Psoas muscle (tissue), 8 donors: ENCODE results near the gene ZNF80. TPM values are rescaled to one million over a fixed set of nuclear protein-coding genes. Genes with fewer than 3 reads are reported as not detected.

ENCODE experiments used
- ATAC-seq, 4 donors: fragments of 200-7000 bp; cut with Tn5 transposase; one replicate each; pipeline ENCODE4 v1.9.1; 2020; ENCODE audit warnings: moderate library complexity in 3 of 4, mild to moderate bottlenecking in 2 of 4
- DNase-seq, 2 donors: peaks; one replicate each; pipeline ENCODE4 v3.0.0-alpha.2; 2020
- H3K27ac ChIP-seq: fragments of 200-600 bp; one replicate; pipeline ENCODE4 v1.8.0; 2022
- H3K27me3 ChIP-seq, 3 donors: fragments of 200-600 bp in 1 of 3; one replicate each; pipeline versions ENCODE4 v1.6.1 to v1.8.0; 2013 to 2022; ENCODE audit warnings: low read length in 2 of 3, mild to moderate bottlenecking in 2 of 3, moderate library complexity in 1 of 3; ENCODE audit not compliant: insufficient read depth in 3 of 3
- H3K36me3 ChIP-seq, 2 donors: fragments of 200-600 bp in 1 of 2; one replicate each; pipeline versions ENCODE4 v1.6.1 to v1.8.0; 2013 to 2022; ENCODE audit warnings: low read depth in 1 of 2, mild to moderate bottlenecking in 1 of 2, moderate library complexity in 1 of 2; ENCODE audit not compliant: insufficient read depth in 1 of 2
- H3K4me1 ChIP-seq: fragments of 200-600 bp; one replicate; pipeline ENCODE4 v1.8.0; 2022
- H3K4me3 ChIP-seq: fragments of 200-600 bp; one replicate; pipeline ENCODE4 v1.8.0; 2022; ENCODE audit warnings: mild to moderate bottlenecking
- H3K9me3 ChIP-seq: fragments of 200-600 bp; one replicate; pipeline ENCODE4 v1.8.0; 2022
- WGBS, 3 donors: extraction: QIAGEN DNeasy Blood & Tissue Kit; methylation state at CpG; one replicate each; pipeline versions ENCODE4 v1.1.6 to v1.1.7; 2013; 5-methylcytosine and 5-hydroxymethylcytosine counted together
- intact Hi-C, 2 donors: fragments of 100-400 bp; cut with DNase I; formaldehyde crosslinking; loops; one replicate each; pipeline versions ENCODE4 v1.11.0 to v1.14.2; 2022
- polyA plus RNA-seq, 3 donors: library from polyadenylated mRNA; stranded (reverse); fragments of 200-250 nt; gene quantifications; one replicate each; pipeline ENCODE4 v1.2.3, GENCODE V29; 2013
- total RNA-seq, 4 donors: library from RNA; stranded (reverse); fragmentation: NEBNext Ultra II Directional in 2 of 4; extraction: Animal tissue kit (Norgen Biotek cat#: 25700) in 2 of 4; gene quantifications; one replicate each; pipeline versions ENCODE4 v1.2.1 to v1.2.4, GENCODE V29; 2021 to 2023
- TF ChIP-seq, protein P1 (sequence below): fragments of 200-600 bp; IDR thresholded peaks from one replicate; pipeline ENCODE4 v1.8.0; 2022; ENCODE audit warnings: antibody characterized with exemption
- donor health status: healthy with polysubstance abuse.
- donor health status: DM: no; HTN: no; CAD: no; lungs with moderate emphysema.
- donor health status: Bipolar disorder and iron deficiency.
- donor health status: healthy.
- donor health status: DM: yes; HTN: yes; CAD: no.
- donor health status: DM: no; HTN: no; CAD: no.
- donor health status: DM: no; HTN: no; CAD: no.
- donor health status: DM: yes; HTN: yes; CAD: no.

ZNF80 gene
- total and polyA plus RNA-seq, 7 donors = not detected

DNA sequence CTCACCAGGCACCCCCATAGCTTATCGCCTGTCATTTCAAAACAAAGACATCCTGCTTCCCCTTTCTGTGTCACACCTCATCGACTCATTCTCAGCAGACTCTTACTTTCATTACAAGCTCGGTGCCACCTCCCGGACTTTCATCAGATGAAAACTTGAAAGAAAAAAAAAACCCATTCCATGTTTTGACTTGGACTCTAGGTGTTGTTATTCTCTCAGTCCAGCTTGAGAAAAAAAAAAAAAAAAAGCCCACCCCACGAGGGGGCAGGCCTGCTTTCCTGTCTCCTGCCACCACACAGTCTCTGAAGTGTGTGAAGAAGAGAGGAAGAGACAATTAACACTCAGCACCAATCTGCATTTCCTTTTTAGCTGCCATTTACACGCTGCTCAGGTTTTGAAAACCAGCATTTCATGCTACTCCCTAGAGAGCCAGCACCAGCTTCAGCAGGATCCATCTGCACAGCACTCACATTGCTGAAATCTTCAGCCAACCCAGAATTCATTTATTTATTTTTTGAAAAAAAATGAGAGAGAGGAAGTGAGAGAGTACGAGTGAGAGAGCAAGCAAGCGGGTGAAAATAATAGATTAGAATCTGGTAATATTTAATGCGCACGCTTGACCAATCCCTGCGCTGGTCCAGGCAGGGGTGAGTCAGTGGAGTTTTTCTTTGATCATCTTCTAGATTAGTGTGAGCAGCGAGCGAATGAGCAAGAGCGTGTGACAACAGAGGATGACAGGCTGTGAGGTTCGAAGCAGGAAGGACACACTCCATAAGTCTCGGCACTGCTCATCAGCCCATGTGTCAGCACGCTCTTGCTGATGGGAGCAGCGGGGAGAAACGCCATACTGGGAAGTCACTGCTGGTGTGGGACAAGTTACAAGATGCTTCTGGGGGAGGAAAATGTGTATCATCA, 23.5 kb downstream of the ZNF80 start:
- DNase-seq (peak in 1 of 2 donors; percentile 48), ATAC-seq (peak; percentile 43 to 54 (median 45))
- TF ChIP-seq, protein P1, sequence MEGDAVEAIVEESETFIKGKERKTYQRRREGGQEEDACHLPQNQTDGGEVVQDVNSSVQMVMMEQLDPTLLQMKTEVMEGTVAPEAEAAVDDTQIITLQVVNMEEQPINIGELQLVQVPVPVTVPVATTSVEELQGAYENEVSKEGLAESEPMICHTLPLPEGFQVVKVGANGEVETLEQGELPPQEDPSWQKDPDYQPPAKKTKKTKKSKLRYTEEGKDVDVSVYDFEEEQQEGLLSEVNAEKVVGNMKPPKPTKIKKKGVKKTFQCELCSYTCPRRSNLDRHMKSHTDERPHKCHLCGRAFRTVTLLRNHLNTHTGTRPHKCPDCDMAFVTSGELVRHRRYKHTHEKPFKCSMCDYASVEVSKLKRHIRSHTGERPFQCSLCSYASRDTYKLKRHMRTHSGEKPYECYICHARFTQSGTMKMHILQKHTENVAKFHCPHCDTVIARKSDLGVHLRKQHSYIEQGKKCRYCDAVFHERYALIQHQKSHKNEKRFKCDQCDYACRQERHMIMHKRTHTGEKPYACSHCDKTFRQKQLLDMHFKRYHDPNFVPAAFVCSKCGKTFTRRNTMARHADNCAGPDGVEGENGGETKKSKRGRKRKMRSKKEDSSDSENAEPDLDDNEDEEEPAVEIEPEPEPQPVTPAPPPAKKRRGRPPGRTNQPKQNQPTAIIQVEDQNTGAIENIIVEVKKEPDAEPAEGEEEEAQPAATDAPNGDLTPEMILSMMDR = no peak
- WGBS, 3 donors = 14 to 26% (median 23%) methylated on average over 19 of the region's 19 CpGs
- Histone ChIP-seq H3K4me1 (no peaks in the 10 kb centered on the region), H3K36me3 (no peaks in the 10 kb centered on the region), H3K4me3 (peak overlapping the region; percentile 29), H3K9me3 (no peaks in the 10 kb centered on the region), H3K27me3 (no peaks in the 10 kb centered on the region), H3K27ac (no peak overlapping the region)
- intact Hi-C loops = no loop called here

GRCh38 chr3:114213292-114213626, 24.1 kb downstream of the ZNF80 start:
- Histone ChIP-seq H3K9me3 (no peaks in the 10 kb centered on the region), H3K27me3 (no peaks in the 10 kb centered on the region), H3K4me1 (no peaks in the 10 kb centered on the region), H3K36me3 (no peaks in the 10 kb centered on the region), H3K4me3 (peak overlapping the region; percentile 29), H3K27ac (no peak overlapping the region)
- no peak for DNase-seq
- intact Hi-C loops = no loop called here
- peak in 1 of 4 donors; percentile 5 for ATAC-seq
- TF ChIP-seq, protein P1 = no peak
- 18 to 28% (median 21%) methylated on average over 4 of the region's 4 CpGs for WGBS, 3 donors

- Histone ChIP-seq H3K36me3 (no peaks in the 10 kb centered on the region), H3K4me1 (no peaks in the 10 kb centered on the region), H3K27ac (no peak overlapping the region), H3K4me3 (no peak overlapping the region), H3K27me3 (no peaks in the 10 kb centered on the region), H3K9me3 (no peaks in the 10 kb centered on the region)
- WGBS, 3 donors = 78 to 90% (median 79%) methylated on average over 4 of the region's 4 CpGs
- DNase-seq (no peak), ATAC-seq (no peak)
- TF ChIP-seq, protein P1 = no peak
- intact Hi-C loops = no loop called here
Observed at GRCh38 chr3:114212646-114213045, 24.7 kb downstream of the ZNF80 start.

DNA sequence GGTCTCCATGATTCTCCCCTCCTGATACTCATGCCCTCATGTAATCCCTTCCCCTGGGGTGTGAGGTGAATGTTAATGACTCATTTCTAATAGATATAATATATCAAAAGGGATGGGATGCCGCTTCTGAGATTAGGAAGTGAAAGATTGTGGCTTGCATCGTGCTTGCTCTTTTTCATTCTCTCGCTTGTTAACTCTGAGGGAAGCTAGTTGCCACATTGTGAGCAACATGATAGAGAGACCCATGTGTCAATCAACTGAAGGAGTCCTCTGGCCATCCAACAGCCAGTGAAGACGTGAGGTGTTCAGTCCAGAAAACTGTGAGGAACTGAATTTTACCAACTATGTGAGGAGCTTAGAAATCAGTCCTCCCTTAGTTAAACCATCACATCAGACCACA, 29.6 kb downstream of the ZNF80 start:
- Histone ChIP-seq H3K9me3 (no peaks in the 10 kb centered on the region), H3K27ac (no peak overlapping the region), H3K36me3 (no peaks in the 10 kb centered on the region), H3K27me3 (no peaks in the 10 kb centered on the region), H3K4me1 (no peaks in the 10 kb centered on the region), H3K4me3 (no peak overlapping the region)
- TF ChIP-seq, protein P1 = no peak
- no peak for ATAC-seq
- intact Hi-C loops = no loop called here
- WGBS, 3 donors = 75 to 83% (median 80%) methylated on average over 4 of the region's 4 CpGs
- no peak for DNase-seq

DNA sequence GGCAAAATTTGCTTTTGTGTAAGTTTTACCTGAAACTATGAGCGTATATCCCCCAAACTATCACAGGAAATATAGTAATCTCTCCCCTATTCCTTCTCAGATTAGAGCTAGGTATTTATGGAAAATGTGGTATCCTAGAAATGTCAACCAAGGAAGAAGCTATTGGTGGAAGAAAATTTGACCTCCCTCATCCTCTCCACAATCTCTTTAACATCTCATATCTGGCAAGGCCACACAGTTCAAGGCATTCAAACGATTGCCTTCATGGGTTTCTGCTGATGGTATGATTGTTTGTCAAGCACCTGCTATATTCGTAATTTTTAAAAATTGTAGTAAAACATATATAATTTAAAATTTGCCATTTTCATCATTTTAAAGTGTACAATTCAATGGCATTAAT, 31.0 kb downstream of the ZNF80 start:
- Histone ChIP-seq H3K9me3 (no peaks in the 10 kb centered on the region), H3K4me1 (no peaks in the 10 kb centered on the region), H3K4me3 (no peak overlapping the region), H3K36me3 (no peaks in the 10 kb centered on the region), H3K27me3 (no peaks in the 10 kb centered on the region), H3K27ac (no peak overlapping the region)
- ATAC-seq (no peak), DNase-seq (no peak)
- intact Hi-C loops = no loop called here
- WGBS, 3 donors = 85 to 87% (median 85%) methylated on average over 3 of the region's 3 CpGs
- TF ChIP-seq, protein P1 = no peak
